SK-N-SH (cell line): ENCODE measurements around the gene ADAMTS2. TPM values are rescaled to one million over a fixed set of nuclear protein-coding genes. Genes with fewer than 3 reads are reported as not detected.
A peak's percentile ranks its signal among the peaks of the same experiment; 100 is the strongest.

Experiments
- CTCF ChIA-PET: fragments of 300-600, 350-600 bp; formaldehyde crosslinking; extraction: SDS; loops from one replicate; lab custom pipeline; 2021; lab: Yijun Ruan, JAX
- POLR2A ChIA-PET: fragments of 350-600 bp; sonication (Branson Sonifier 250); formaldehyde crosslinking; extraction: SDS; loops from one replicate; lab custom pipeline; 2020; ENCODE audit warnings: antibody characterized with exemption, inconsistent platforms; lab: Yijun Ruan, JAX
- DNase-seq: peaks from one replicate; pipeline ENCODE4 v3.0.0; 2012
- H2AFZ ChIP-seq: fragments of 200-600 bp; sonication (generic); 2 replicates; pipeline ENCODE4 v1.8.1; 2016; ENCODE audit warnings: antibody characterized with exemption, mild to moderate bottlenecking, low read depth
- H3F3A ChIP-seq: fragments of 200-600 bp; sonication (generic); replicated peaks from 2 replicates; pipeline ENCODE3; 2016; ENCODE audit warnings: antibody characterized with exemption, mild to moderate bottlenecking; ENCODE audit not compliant: insufficient read depth
- H3K27ac ChIP-seq, 2 experiments: fragments of 200-500 bp in 1 of 2; fragments of 200-600 bp in 1 of 2; sonication (Bioruptor generic) in 1 of 2; sonication (generic), shearing (Covaris generic) in 1 of 2; 2 replicates each; pipeline versions ENCODE4 v1.5.1 to v1.6.1; 2014 to 2016; ENCODE audit warnings: low read depth in 2 of 2, inconsistent platforms in 1 of 2, low read length in 1 of 2, mild to moderate bottlenecking in 1 of 2, mixed read lengths in 1 of 2
- H3K27me3 ChIP-seq: fragments of 200-600 bp; sonication (generic), shearing (Covaris generic); 2 replicates; pipeline ENCODE4 v1.6.1; 2016; ENCODE audit warnings: mixed run types; ENCODE audit not compliant: insufficient read depth
- H3K36me3 ChIP-seq, 2 experiments: fragments of 200-500 bp in 1 of 2; fragments of 200-600 bp in 1 of 2; sonication (Bioruptor generic) in 1 of 2; sonication (generic) in 1 of 2; replicated peaks in 1 of 2; 2 replicates each; pipeline versions ENCODE3 to v1.5.1; 2014 to 2016; ENCODE audit warnings: low read length in 1 of 2, mild to moderate bottlenecking in 1 of 2; ENCODE audit not compliant: insufficient read depth in 2 of 2, control insufficient read depth in 1 of 2
- H3K4me1 ChIP-seq, 2 experiments: fragments of 200-500 bp in 1 of 2; fragments of 200-600 bp in 1 of 2; sonication (Bioruptor generic) in 1 of 2; sonication (generic), shearing (Covaris generic) in 1 of 2; 2 replicates each; pipeline versions ENCODE4 v1.5.1 to v1.6.1; 2014 to 2016; ENCODE audit warnings: low read depth in 1 of 2, low read length in 1 of 2, mixed run types in 1 of 2; ENCODE audit not compliant: insufficient read depth in 2 of 2, control insufficient read depth in 1 of 2
- H3K4me2 ChIP-seq: fragments of 200-600 bp; sonication (generic), shearing (Covaris generic); 2 replicates; pipeline ENCODE4 v1.6.1; 2017; ENCODE audit warnings: mixed run types
- H3K4me3 ChIP-seq, 2 experiments: fragments of 200-500 bp in 1 of 2; fragments of 200-600 bp in 1 of 2; sonication (Bioruptor generic) in 1 of 2; sonication (generic), shearing (Covaris generic) in 1 of 2; 2 replicates each; pipeline versions ENCODE4 v1.5.1 to v1.8.1; 2014 to 2016; ENCODE audit warnings: low read depth in 2 of 2, inconsistent platforms in 1 of 2, low read length in 1 of 2, mild to moderate bottlenecking in 1 of 2, mixed read lengths in 1 of 2, moderate library complexity in 1 of 2
- H3K79me2 ChIP-seq: fragments of 200-600 bp; sonication (generic); 2 replicates; pipeline ENCODE4 v1.8.1; 2017; ENCODE audit warnings: mild to moderate bottlenecking; ENCODE audit not compliant: insufficient read depth
- H3K9ac ChIP-seq: fragments of 200-600 bp; sonication (generic); 2 replicates; pipeline ENCODE4 v1.6.1; 2017; ENCODE audit warnings: mixed run types
- H3K9me2 ChIP-seq: fragments of 200-600 bp; sonication (generic); 2 replicates; pipeline ENCODE4 v1.6.1; 2017; ENCODE audit warnings: mixed run types
- H3K9me3 ChIP-seq: fragments of 200-600 bp; sonication (generic); 2 replicates; pipeline ENCODE4 v1.6.1; 2017; ENCODE audit warnings: mixed run types, mild to moderate bottlenecking, moderate library complexity
- H4K20me1 ChIP-seq: fragments of 200-600 bp; sonication (generic); 2 replicates; pipeline ENCODE4 v1.6.1; 2017; ENCODE audit warnings: mild to moderate bottlenecking, mixed run types; ENCODE audit not compliant: insufficient read depth
- CHD2 ChIP-seq: fragments of 150-350 bp; IDR thresholded peaks from 2 replicates; pipeline ENCODE4 v1.6.1; 2018; ENCODE audit warnings: low read length; ENCODE audit not compliant: partially characterized antibody
- ELF1 ChIP-seq: IDR thresholded peaks from 2 replicates; pipeline ENCODE4 v1.4.0; 2012
- MXI1 ChIP-seq: IDR thresholded peaks from 2 replicates; pipeline ENCODE4 v1.6.1; 2012; ENCODE audit warnings: mild to moderate bottlenecking, low read depth, low read length, improper control_type of control experiment
- NRF1 ChIP-seq: IDR thresholded peaks from 2 replicates; pipeline ENCODE4 v1.6.1; 2012; ENCODE audit warnings: low read depth, mild to moderate bottlenecking, low read length
- PBX3 ChIP-seq: IDR thresholded peaks from 2 replicates; pipeline ENCODE4; 2012
- POLR2AphosphoS5 ChIP-seq: IDR thresholded peaks from 2 replicates; pipeline ENCODE4 v1.6.1; 2012; ENCODE audit warnings: low read depth, low read length
- RXRA ChIP-seq: IDR thresholded peaks from 2 replicates; pipeline ENCODE4 v1.4.0; 2012; ENCODE audit warnings: low read depth, mild to moderate bottlenecking, borderline replicate concordance
- SMC3 ChIP-seq: IDR thresholded peaks from 2 replicates; pipeline ENCODE4 v1.6.1; 2012; ENCODE audit warnings: low read depth, low read length, improper control_type of control experiment
- TAF1 ChIP-seq: IDR thresholded peaks from 2 replicates; pipeline ENCODE4 v1.6.1; 2012; ENCODE audit warnings: low read depth, mild to moderate bottlenecking, low read length, moderate library complexity, borderline replicate concordance
- TEAD4 ChIP-seq: IDR thresholded peaks from 2 replicates; pipeline ENCODE4 v1.4.0; 2012; ENCODE audit warnings: mild to moderate bottlenecking, borderline replicate concordance; ENCODE audit not compliant: insufficient read depth
- YY1 ChIP-seq: IDR thresholded peaks from 2 replicates; pipeline ENCODE4 v1.4.0; 2012; ENCODE audit warnings: low read depth, mild to moderate bottlenecking
- WGBS: methylation state at CpG from one replicate; pipeline ENCODE4 v1.1.6; 2017; ENCODE audit warnings: low lambda C conversion rate; 5-methylcytosine and 5-hydroxymethylcytosine counted together
- polyA plus RNA-seq, 3 experiments: library from polyadenylated mRNA; depleted of rRNA; stranded (reverse); fragments of >200 nt; gene quantifications; 2 replicates each; pipeline ENCODE4 v1.2.3, GENCODE V29; 2012
- TF ChIP-seq, protein P1 (sequence below): fragments of 200-600 bp; sonication (generic); IDR thresholded peaks from 2 replicates; pipeline ENCODE4 v1.6.1; 2017; ENCODE audit warnings: antibody characterized with exemption, mild to moderate bottlenecking, moderate library complexity
- TF ChIP-seq, protein P2 (sequence below): IDR thresholded peaks from 2 replicates; pipeline ENCODE4 v1.4.0; 2012; ENCODE audit warnings: low read depth

ADAMTS2 gene
- polyA plus RNA-seq (2012; rRNA removed), result 0.12 and 0.57 TPM in 2 replicates
- polyA plus RNA-seq (2012; cell fraction: cytosol; rRNA removed), result 0.21 and 0.67 TPM in 2 replicates
- polyA plus RNA-seq (2012; cell fraction: nucleus; rRNA removed), result 0.44 and 1.1 TPM in 2 replicates

- H2AFZ ChIP-seq, result no peak within 1 kb of the TSS
- CTCF ChIA-PET, result interaction anchor here (1.4 kb wide), 1 partner anchor 148 kb away, joined by 4 read pairs; no protein-coding TSS in a partner anchor
Observed at GRCh38 chr5:179345433-179346321, at the start of gene ADAMTS2. Gene ADAMTS2 (minus strand): TSS chr5:179345461. CDS start chr5:179345328, 133 bp downstream.

DNA sequence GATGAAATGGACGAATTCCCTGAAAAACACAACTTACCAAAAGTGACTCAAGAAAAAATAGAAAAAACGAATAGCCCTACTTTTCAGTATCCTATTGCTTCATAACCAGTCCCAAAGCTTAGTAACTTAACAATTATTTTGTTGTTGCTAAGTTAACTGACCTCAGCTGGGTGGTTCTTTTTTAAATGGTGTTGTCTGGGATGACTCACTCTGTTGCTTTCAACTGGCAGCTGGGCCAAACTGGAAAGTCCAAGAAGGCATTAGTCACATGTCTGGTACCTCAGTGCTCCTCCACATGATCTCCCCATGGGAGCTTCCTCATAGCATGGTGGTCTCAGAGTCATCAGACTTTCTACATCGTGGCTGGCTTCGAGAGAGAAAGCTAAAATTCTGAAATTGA is 47.8 kb upstream of the ADAMTS2 start:
- WGBS, result 2% methylated on average over 4 of the region's 4 CpGs
- H2AFZ ChIP-seq, result no peak overlapping the region
- H3K9me2 ChIP-seq, result 0 out of 2 replicates have a peak, but pooled peaks cover 4% of the 10 kb centered on the region
- H4K20me1 ChIP-seq, result no peaks in the 10 kb centered on the region
- no peaks in the 10 kb centered on the region for H3K36me3 ChIP-seq
- no peaks in the 10 kb centered on the region for H3K4me1 ChIP-seq
- H3K27ac ChIP-seq, result no peak overlapping the region
- no peak for DNase-seq
- POLR2A ChIA-PET, result no interaction called here
- no peaks in the 10 kb centered on the region for H3F3A ChIP-seq
- H3K4me3 ChIP-seq, result no peak overlapping the region
- no peak overlapping the region for H3K9ac ChIP-seq
- no peaks in the 10 kb centered on the region for H3K79me2 ChIP-seq
- CTCF ChIA-PET, result interaction anchor here (2.1 kb wide), 1 partner anchor 11 kb away, joined by 6 read pairs; no protein-coding TSS in a partner anchor
- peaks cover 19% of the 10 kb centered on the region for H3K9me3 ChIP-seq
- H3K4me2 ChIP-seq, result no peak overlapping the region
- H3K27me3 ChIP-seq, result no peaks in the 10 kb centered on the region
- no peak for TF ChIP-seq TEAD4
- no peak for TF ChIP-seq YY1
- TF ChIP-seq NRF1, result no peak
- no peak for TF ChIP-seq PBX3
- no peak for TF ChIP-seq POLR2AphosphoS5
- TF ChIP-seq SMC3, result no peak
- TF ChIP-seq, protein P1, sequence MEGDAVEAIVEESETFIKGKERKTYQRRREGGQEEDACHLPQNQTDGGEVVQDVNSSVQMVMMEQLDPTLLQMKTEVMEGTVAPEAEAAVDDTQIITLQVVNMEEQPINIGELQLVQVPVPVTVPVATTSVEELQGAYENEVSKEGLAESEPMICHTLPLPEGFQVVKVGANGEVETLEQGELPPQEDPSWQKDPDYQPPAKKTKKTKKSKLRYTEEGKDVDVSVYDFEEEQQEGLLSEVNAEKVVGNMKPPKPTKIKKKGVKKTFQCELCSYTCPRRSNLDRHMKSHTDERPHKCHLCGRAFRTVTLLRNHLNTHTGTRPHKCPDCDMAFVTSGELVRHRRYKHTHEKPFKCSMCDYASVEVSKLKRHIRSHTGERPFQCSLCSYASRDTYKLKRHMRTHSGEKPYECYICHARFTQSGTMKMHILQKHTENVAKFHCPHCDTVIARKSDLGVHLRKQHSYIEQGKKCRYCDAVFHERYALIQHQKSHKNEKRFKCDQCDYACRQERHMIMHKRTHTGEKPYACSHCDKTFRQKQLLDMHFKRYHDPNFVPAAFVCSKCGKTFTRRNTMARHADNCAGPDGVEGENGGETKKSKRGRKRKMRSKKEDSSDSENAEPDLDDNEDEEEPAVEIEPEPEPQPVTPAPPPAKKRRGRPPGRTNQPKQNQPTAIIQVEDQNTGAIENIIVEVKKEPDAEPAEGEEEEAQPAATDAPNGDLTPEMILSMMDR, result no peak
- TF ChIP-seq RXRA, result no peak
- no peak for TF ChIP-seq MXI1
- no peak for TF ChIP-seq CHD2

More at GRCh38 chr5:179345433-179346321, at the start of gene ADAMTS2:
- no peaks in the 10 kb centered on the region for H3K9me3 ChIP-seq
- H3K4me3 ChIP-seq, result peak within 1 kb of the TSS in 1 of 2 experiments; percentile 58; a peak in 2 of 4 replicates
- H3K4me2 ChIP-seq, result 0 out of 2 replicates have a peak within 1 kb of the TSS, but pooled peaks have one; percentile 7
- peaks cover 0 to 35% of the 10 kb centered on the region in 2 experiments; a peak in 1 of 4 replicates for H3K4me1 ChIP-seq
- no peaks in the 10 kb centered on the region for H3K27me3 ChIP-seq
- H3K27ac ChIP-seq, result peak within 1 kb of the TSS in 1 of 2 experiments; percentile 90; a peak in 2 of 4 replicates
- no peak within 1 kb of the TSS for H3K9ac ChIP-seq
- H3K36me3 ChIP-seq, result no peaks in the 10 kb centered on the region
- no peaks in the 10 kb centered on the region for H3K79me2 ChIP-seq
- H3K9me2 ChIP-seq, result no peaks in the 10 kb centered on the region
- POLR2A ChIA-PET, result no interaction called here
- no peaks in the 10 kb centered on the region for H4K20me1 ChIP-seq
- 23% methylated on average over 20 of the region's 67 CpGs for WGBS
- no peaks in the 10 kb centered on the region for H3F3A ChIP-seq
- peak; percentile 92 for DNase-seq
- TF ChIP-seq, protein P2, sequence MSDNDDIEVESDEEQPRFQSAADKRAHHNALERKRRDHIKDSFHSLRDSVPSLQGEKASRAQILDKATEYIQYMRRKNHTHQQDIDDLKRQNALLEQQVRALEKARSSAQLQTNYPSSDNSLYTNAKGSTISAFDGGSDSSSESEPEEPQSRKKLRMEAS, result no peak
- TF ChIP-seq, protein P1, result no peak
- TF ChIP-seq NRF1, result no peak
- no peak for TF ChIP-seq TAF1
- no peak for TF ChIP-seq SMC3
- TF ChIP-seq ELF1, result no peak
